ENCODE measurements around the gene MAP7. TPM values are rescaled to one million over a fixed set of nuclear protein-coding genes. Genes with fewer than 3 reads are reported as not detected.
"Not testable (repeated sequence)": the region's sequence is repeated elsewhere in the genome, so short reads cannot be mapped to it uniquely, and the experiment has no call there.

Gene MAP7
- total RNA-seq, 1 experiment from 2014 or later: 14.8 TPM

DNA sequence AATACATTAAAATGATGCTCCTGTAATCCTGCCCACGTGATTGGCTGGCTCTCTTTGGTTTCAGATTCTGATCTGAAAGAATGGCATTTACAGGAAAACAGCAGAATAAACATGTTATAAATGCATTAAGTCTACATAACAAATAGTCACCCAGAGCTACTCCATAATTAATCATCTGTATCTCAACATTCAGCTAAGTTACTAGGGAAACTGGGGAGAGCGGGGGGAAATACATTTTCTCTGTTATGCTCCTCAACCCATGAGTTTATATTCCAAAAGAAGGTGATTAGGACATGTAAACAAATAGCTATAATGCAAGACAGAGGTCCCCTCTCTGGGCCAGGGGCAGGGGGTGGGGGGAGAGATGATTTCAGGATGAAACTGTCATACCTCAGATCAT, 58.5 kb downstream of the MAP7 start:
- in situ Hi-C loops (cut with HindIII; ENCODE audit: low pct_unique_long_range_greater_than_20kb, low sequenced_read_pairs): no loop called here
- no peak for DNase-seq (ENCODE audit: low read depth)

- in situ Hi-C loops (cut with HindIII; ENCODE audit: low pct_unique_long_range_greater_than_20kb, low sequenced_read_pairs): no loop called here
- no peak for DNase-seq (ENCODE audit: low read depth)
These were observed 59.0 kb downstream of the MAP7 start for GRCh38 chr6:136491251-136491650.

- in situ Hi-C loops (cut with HindIII; ENCODE audit: low pct_unique_long_range_greater_than_20kb, low sequenced_read_pairs); DNase-seq (ENCODE audit: low read depth): not testable (repeated sequence)
These were observed 60.6 kb downstream of the MAP7 start for GRCh38 chr6:136489689-136490033.

DNA sequence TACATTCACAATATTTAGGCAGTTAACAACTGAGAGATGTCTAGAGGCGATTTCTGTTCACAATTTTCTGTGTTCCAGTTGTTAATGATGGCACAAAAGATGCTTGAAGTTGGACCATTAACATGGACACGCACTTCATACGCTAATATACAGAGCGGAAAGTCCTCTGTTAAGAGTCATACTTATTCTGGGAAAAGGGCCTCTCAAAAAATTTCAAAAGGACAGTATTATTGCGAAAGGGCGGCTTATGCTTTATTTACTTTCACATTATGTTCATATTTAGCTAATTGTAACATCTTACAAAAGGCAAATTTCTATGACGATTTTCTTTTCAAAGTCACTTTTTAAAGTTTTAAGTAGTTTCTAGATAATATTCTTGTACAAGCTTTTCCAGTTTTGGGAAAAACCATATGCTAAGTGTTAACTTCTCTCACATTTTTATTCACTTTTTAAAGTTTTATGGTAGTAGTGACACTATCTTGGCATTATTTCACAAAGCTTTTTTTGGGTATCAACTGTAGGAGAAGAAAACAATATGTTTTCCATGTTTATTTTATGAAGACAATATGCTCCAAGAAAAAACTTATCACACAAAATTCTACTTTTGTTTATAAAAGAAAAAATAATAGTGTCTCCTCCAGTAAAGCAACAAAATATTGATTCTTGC, 62.3 kb downstream of the MAP7 start:
- no peak for DNase-seq (ENCODE audit: low read depth)
- in situ Hi-C loops (cut with HindIII; ENCODE audit: low pct_unique_long_range_greater_than_20kb, low sequenced_read_pairs): no loop called here

DNA sequence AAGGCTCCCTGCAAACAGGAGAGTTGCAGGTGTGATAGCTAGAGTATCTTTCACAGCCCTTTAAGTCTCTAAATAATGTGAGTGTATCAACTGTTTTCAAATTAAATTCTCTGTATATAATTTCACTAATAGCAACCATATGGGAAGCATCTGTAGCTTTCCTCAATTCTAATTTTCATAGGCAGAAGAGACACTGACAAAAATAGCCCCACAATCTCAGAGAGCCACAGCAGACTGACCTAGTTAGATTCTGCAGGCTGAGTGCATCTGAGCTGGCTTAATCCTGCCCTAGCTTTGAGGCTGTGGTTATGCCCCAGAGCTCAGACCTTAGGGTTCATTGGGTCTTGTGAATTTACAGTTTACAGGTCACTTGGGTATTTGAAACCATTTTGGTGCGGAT, 63.9 kb downstream of the MAP7 start:
- in situ Hi-C loops (cut with HindIII; ENCODE audit: low pct_unique_long_range_greater_than_20kb, low sequenced_read_pairs): no loop called here
- DNase-seq (ENCODE audit: low read depth): no peak

DNA sequence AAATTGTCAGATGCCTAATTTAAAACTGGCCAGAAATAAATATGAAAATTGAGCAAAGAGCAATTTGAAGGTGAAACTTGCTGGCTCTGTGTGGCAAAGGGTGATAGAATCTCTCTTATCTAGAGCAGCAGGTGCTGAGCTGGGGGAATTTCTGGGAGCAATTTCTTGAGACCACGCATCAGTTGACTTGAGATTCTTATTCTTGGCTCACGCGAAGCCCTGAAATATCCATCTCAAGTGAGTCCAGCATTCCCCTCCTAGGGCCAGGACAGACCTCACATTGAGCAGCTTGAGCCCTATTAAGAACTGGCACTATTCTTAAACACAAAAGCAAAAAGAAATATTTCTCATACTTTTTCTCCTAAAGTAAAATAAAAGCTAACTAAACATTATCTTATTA, 66.3 kb downstream of the MAP7 start:
- DNase-seq (ENCODE audit: low read depth): no peak
- in situ Hi-C loops (cut with HindIII; ENCODE audit: low pct_unique_long_range_greater_than_20kb, low sequenced_read_pairs): no loop called here

- in situ Hi-C loops (cut with HindIII; ENCODE audit: low pct_unique_long_range_greater_than_20kb, low sequenced_read_pairs); DNase-seq (ENCODE audit: low read depth): not testable (repeated sequence)
These were observed 67.2 kb downstream of the MAP7 start for GRCh38 chr6:136483005-136483404.

DNA sequence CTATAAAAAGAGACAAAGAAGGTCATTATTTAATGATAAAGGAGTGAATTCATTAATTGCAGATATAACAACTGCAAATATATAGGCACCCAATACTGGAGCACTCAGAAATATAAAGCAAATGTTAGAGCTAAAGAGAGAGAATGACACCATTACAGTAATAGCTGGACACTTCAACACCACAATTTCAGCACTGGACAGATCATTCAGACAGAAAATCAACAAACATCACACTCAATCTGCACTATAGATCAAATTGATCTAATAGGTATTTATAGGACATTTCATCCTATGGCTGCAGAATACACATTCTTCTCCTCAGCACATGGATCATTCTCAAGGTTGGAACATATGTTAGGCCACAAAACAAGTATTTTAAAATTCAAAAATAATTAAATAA, 72.7 kb downstream of the MAP7 start:
- DNase-seq (ENCODE audit: low read depth): no peak
- in situ Hi-C loops (cut with HindIII; ENCODE audit: low pct_unique_long_range_greater_than_20kb, low sequenced_read_pairs): no loop called here

GRCh38 chr6:136475686-136476085, 74.5 kb downstream of the MAP7 start:
- DNase-seq (ENCODE audit: low read depth): no peak

DNA sequence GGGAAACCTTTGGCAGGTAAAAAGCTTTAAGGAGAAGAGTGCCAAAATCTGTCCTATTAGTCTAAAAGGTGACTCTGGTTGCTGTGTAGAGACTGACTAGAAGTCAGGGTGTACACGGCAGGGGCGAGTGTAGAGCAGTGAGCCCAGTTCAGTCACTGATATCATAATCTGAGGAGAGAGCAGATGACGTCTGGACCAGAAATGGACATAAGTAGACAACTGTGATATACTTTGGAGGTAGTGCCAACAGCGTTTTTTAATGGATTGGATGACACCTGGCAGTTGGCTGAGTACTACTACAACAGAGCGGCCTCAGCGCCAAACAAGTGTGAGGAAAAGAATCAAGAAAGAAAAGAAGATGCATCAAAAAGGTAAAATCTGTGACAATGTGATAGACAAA, 76.0 kb downstream of the MAP7 start:
- in situ Hi-C loops (cut with HindIII; ENCODE audit: low pct_unique_long_range_greater_than_20kb, low sequenced_read_pairs): no loop called here
- no peak for DNase-seq (ENCODE audit: low read depth)

More at GRCh38 chr6:136475686-136476085, 74.5 kb downstream of the MAP7 start:
- in situ Hi-C loops (cut with HindIII; ENCODE audit: low pct_unique_long_range_greater_than_20kb, low sequenced_read_pairs): no loop called here

- DNase-seq (ENCODE audit: low read depth): no peak
- in situ Hi-C loops (cut with HindIII; ENCODE audit: low pct_unique_long_range_greater_than_20kb, low sequenced_read_pairs): no loop called here
These were observed 78.3 kb downstream of the MAP7 start for GRCh38 chr6:136471922-136472321.

DNA sequence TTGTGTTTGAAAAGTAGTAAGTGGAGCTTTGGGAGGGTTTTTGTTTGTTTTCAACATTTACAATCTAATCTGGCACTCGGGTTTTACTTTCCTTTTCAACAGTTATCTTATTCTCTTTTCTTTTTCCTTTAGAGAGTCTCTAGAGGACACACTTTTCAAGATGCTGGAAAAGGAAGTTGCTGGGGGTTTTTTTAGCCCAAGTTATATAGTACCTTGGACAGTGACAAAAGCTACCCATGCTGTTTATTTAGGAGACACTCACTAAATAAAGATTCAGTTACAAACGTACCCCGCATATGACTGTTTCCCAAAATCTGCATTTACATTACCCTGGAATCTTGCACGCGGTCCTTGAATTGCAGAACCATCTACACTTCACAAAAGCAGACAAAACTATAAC, 78.8 kb downstream of the MAP7 start:
- in situ Hi-C loops (cut with HindIII; ENCODE audit: low pct_unique_long_range_greater_than_20kb, low sequenced_read_pairs): no loop called here
- no peak for DNase-seq (ENCODE audit: low read depth)

DNA sequence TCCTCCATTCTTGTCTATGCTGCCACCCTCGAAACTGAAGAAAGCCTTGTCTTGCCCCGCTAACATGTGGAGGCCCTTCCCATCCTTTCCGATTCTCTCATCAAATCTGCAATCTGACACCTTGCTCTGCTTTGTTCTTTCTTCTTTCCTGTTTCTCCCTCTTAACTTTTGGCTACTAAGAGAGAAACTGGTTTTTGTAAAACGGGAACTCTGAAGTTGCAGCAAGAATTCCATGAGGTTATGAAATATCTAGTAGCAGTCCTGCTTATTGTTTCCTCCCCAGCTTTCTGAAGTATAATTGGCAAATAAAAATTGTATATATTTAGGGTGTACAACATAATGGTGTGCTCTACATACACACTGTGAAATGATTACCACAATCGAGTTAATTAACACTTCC, 80.2 kb downstream of the MAP7 start:
- no peak for DNase-seq (ENCODE audit: low read depth)
- in situ Hi-C loops (cut with HindIII; ENCODE audit: low pct_unique_long_range_greater_than_20kb, low sequenced_read_pairs): no loop called here

- DNase-seq (ENCODE audit: low read depth): no peak
- in situ Hi-C loops (cut with HindIII; ENCODE audit: low pct_unique_long_range_greater_than_20kb, low sequenced_read_pairs): no loop called here
These were observed 81.1 kb downstream of the MAP7 start for GRCh38 chr6:136469154-136469553.

GRCh38 chr6:136468711-136469110, 81.5 kb downstream of the MAP7 start:
- in situ Hi-C loops (cut with HindIII; ENCODE audit: low pct_unique_long_range_greater_than_20kb, low sequenced_read_pairs): no loop called here
- DNase-seq (ENCODE audit: low read depth): no peak

GRCh38 chr6:136467186-136467585, 83.0 kb downstream of the MAP7 start:
- in situ Hi-C loops (cut with HindIII; ENCODE audit: low pct_unique_long_range_greater_than_20kb, low sequenced_read_pairs): no loop called here

GRCh38 chr6:136466777-136467176, 83.4 kb downstream of the MAP7 start:
- DNase-seq (ENCODE audit: low read depth): peak; percentile 68
- in situ Hi-C loops (cut with HindIII; ENCODE audit: low pct_unique_long_range_greater_than_20kb, low sequenced_read_pairs): no loop called here

More at GRCh38 chr6:136467186-136467585, 83.0 kb downstream of the MAP7 start:
- no peak for DNase-seq (ENCODE audit: low read depth)

GRCh38 chr6:136465766-136466303, 84.4 kb downstream of the MAP7 start:
- no peak for DNase-seq (ENCODE audit: low read depth)
- in situ Hi-C loops (cut with HindIII; ENCODE audit: low pct_unique_long_range_greater_than_20kb, low sequenced_read_pairs): no loop called here

DNA sequence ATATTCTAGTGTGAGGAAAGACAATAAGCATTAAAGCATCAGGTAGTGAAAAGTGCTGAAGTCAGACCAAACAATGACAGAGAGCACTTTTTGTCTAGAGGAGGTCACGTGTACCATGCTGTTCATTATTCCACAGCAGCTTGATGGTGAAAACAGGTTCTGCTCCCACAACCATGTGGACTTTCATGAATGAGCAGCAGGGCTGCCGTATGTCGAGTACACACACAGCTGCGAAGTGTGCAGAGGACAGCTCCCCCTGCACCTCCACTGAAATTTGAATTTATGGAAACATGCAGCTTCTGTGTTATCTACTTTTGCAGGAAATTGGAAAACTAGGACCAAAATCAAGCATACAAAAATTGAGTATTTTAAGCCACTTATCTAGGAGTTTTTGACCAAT, 85.3 kb downstream of the MAP7 start:
- in situ Hi-C loops (cut with HindIII; ENCODE audit: low pct_unique_long_range_greater_than_20kb, low sequenced_read_pairs): no loop called here
- no peak for DNase-seq (ENCODE audit: low read depth)

DNA sequence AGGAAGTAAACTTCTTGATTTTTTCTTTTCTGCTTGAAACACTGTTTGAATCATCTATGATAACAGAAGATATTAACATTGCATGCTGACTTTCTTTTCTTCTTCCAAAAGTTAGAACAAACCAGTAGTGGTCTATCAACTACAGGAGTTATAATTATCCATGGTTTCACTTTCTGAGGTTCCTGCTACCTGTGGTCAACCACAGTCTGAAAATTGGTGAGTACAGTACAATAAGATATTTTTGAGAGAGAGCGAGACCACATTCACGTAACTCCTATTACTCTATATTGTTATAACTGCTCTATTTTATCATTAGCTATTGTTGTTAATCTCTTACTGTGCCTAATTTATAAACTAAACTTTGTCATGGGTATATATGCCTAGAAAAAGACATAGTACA, 86.1 kb downstream of the MAP7 start:
- DNase-seq (ENCODE audit: low read depth): no peak
- in situ Hi-C loops (cut with HindIII; ENCODE audit: low pct_unique_long_range_greater_than_20kb, low sequenced_read_pairs): no loop called here

Data from Caki2 (cell line).